K562 (cell line): ENCODE measurements around the gene PDZD2.

ENCODE experiments used
- CBX5 ChIP-seq: IDR thresholded peaks from 2 replicates; pipeline ENCODE4 v1.6.1; 2014; ENCODE audit warnings: low read depth, borderline replicate concordance
- ELF1 ChIP-seq: fragments of 200-800 bp; sonication (Bioruptor generic); IDR thresholded peaks from 2 replicates; pipeline ENCODE4 v1.6.1; 2016; ENCODE audit warnings: missing genetic modification characterization, missing compliant biosample characterization
- EZH2 ChIP-seq: IDR thresholded peaks from 2 replicates; pipeline ENCODE4 v1.6.1; 2012; ENCODE audit warnings: low read depth, mild to moderate bottlenecking, inconsistent platforms, low read length, borderline replicate concordance
- FOXO4 ChIP-seq: fragments of 450-650 bp; formaldehyde crosslinking; IDR thresholded peaks from 2 replicates; pipeline ENCODE4 v1.4.0; 2020; ENCODE audit warnings: mild to moderate bottlenecking, moderate library complexity
- GATA2 ChIP-seq: sonication (generic); formaldehyde crosslinking; IDR thresholded peaks from 2 replicates; pipeline ENCODE4 v1.4.0; 2020; ENCODE audit warnings: mild to moderate bottlenecking, missing genetic modification reagents
- MAZ ChIP-seq, 2 experiments: fragments of 450-650 bp in 1 of 2; sonication (generic) in 1 of 2; formaldehyde crosslinking; IDR thresholded peaks in 1 of 2; conservative IDR thresholded peaks in 1 of 2; 2 replicates each; pipeline versions ENCODE4 v1.4.0 to v1.5.0; 2020; ENCODE audit warnings: mild to moderate bottlenecking in 1 of 2, missing genetic modification reagents in 1 of 2
- RFX1 ChIP-seq: fragments of 450-650 bp; IDR thresholded peaks from 2 replicates; pipeline ENCODE4 v1.6.1; 2016; ENCODE audit warnings: mild to moderate bottlenecking, moderate library complexity
- SREBF2 ChIP-seq: sonication (generic); formaldehyde crosslinking; IDR thresholded peaks from 2 replicates; pipeline ENCODE4 v1.4.0; 2020; ENCODE audit warnings: mild to moderate bottlenecking, missing genetic modification reagents
- ZKSCAN1 ChIP-seq: fragments of 150-350 bp; IDR thresholded peaks from 2 replicates; pipeline ENCODE4 v1.6.1; 2016; ENCODE audit warnings: low read depth, low read length
- ZNF583 ChIP-seq: fragments of 250-450 bp; sonication (Bioruptor Pico); IDR thresholded peaks from 2 replicates; pipeline ENCODE4 v1.4.0; 2020
- ZNF644 ChIP-seq: fragments of 200-800 bp; sonication (Bioruptor generic); IDR thresholded peaks from 2 replicates; pipeline ENCODE4 v1.6.1; 2016; ENCODE audit warnings: low read depth, missing genetic modification characterization, missing compliant biosample characterization
- TF ChIP-seq, protein P1 (sequence below), 3 experiments: IDR thresholded peaks in 2 of 3; conservative IDR thresholded peaks in 1 of 3; 2 replicates each; pipeline ENCODE4 v1.5.1; 2011 to 2012; ENCODE audit warnings: low read length in 3 of 3, mild to moderate bottlenecking in 3 of 3, control low read depth in 2 of 3, improper control_type of control experiment in 1 of 3, inconsistent platforms in 1 of 3, low read depth in 1 of 3, mixed read lengths in 1 of 3, moderate library complexity in 1 of 3; ENCODE audit not compliant: insufficient read depth in 2 of 3
- TF ChIP-seq, protein P2 (sequence below), 2 experiments: fragments of 450-650 bp in 1 of 2; sonication (generic) in 1 of 2; formaldehyde crosslinking in 1 of 2; IDR thresholded peaks in 1 of 2; conservative IDR thresholded peaks in 1 of 2; 2 replicates each; pipeline versions ENCODE4 v1.6.1 to v1.8.1; 2016 to 2023; ENCODE audit warnings: mild to moderate bottlenecking in 2 of 2, moderate library complexity in 2 of 2, inconsistent platforms in 1 of 2, missing genetic modification reagents in 1 of 2
- TF ChIP-seq, protein P3 (sequence below): fragments of 450-650 bp; formaldehyde crosslinking; IDR thresholded peaks from 2 replicates; pipeline ENCODE4 v1.4.0; 2020; ENCODE audit warnings: mild to moderate bottlenecking, mixed read lengths

- no peak for TF ChIP-seq ZKSCAN1
- TF ChIP-seq ZNF583 (CRISPR knock-in tag): no peak
- no peak for TF ChIP-seq CBX5
- no peak for TF ChIP-seq EZH2
- no peak for TF ChIP-seq ZNF644 (tag)
- TF ChIP-seq GATA2 (CRISPR knock-in tag): no peak
- TF ChIP-seq, protein P1, sequence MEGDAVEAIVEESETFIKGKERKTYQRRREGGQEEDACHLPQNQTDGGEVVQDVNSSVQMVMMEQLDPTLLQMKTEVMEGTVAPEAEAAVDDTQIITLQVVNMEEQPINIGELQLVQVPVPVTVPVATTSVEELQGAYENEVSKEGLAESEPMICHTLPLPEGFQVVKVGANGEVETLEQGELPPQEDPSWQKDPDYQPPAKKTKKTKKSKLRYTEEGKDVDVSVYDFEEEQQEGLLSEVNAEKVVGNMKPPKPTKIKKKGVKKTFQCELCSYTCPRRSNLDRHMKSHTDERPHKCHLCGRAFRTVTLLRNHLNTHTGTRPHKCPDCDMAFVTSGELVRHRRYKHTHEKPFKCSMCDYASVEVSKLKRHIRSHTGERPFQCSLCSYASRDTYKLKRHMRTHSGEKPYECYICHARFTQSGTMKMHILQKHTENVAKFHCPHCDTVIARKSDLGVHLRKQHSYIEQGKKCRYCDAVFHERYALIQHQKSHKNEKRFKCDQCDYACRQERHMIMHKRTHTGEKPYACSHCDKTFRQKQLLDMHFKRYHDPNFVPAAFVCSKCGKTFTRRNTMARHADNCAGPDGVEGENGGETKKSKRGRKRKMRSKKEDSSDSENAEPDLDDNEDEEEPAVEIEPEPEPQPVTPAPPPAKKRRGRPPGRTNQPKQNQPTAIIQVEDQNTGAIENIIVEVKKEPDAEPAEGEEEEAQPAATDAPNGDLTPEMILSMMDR (IDR thresholded peaks at IDR 0.05 in 2 of 3, conservative IDR thresholded peaks at IDR 0.05 in 1 of 3; ENCODE audit: insufficient read depth in 2 of 3, low read depth in 1 of 3, low read length in 3 of 3): no peak
- TF ChIP-seq MAZ (CRISPR knock-in tag; conservative IDR thresholded peaks at IDR 0.05 in 1 of 2, IDR thresholded peaks at IDR 0.05 in 1 of 2): no peak
- TF ChIP-seq, protein P2, sequence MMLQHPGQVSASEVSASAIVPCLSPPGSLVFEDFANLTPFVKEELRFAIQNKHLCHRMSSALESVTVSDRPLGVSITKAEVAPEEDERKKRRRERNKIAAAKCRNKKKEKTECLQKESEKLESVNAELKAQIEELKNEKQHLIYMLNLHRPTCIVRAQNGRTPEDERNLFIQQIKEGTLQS (IDR thresholded peaks at IDR 0.05): no peak
- TF ChIP-seq, protein P2 (CRISPR knock-in tag; conservative IDR thresholded peaks at IDR 0.05): no peak
- no peak for TF ChIP-seq ELF1 (tag)
- no peak for TF ChIP-seq SREBF2 (CRISPR knock-in tag)
- TF ChIP-seq FOXO4 (CRISPR knock-in tag): no peak
- TF ChIP-seq, protein P3, sequence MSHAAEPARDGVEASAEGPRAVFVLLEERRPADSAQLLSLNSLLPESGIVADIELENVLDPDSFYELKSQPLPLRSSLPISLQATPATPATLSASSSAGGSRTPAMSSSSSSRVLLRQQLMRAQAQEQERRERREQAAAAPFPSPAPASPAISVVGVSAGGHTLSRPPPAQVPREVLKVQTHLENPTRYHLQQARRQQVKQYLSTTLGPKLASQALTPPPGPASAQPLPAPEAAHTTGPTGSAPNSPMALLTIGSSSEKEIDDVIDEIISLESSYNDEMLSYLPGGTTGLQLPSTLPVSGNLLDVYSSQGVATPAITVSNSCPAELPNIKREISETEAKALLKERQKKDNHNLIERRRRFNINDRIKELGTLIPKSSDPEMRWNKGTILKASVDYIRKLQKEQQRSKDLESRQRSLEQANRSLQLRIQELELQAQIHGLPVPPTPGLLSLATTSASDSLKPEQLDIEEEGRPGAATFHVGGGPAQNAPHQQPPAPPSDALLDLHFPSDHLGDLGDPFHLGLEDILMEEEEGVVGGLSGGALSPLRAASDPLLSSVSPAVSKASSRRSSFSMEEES (CRISPR knock-in tag): no peak
- no peak for TF ChIP-seq RFX1
Observed at GRCh38 chr5:31720004-31720403, 81.1 kb downstream of the PDZD2 start.
